Measurements from ENCODE around the gene BCL2L14.

GRCh38 chr12:12039897-12040296 lies 30.8 kb upstream of the BCL2L14 start:
- TF ChIP-seq CTCF (conservative IDR thresholded peaks at IDR 0.05; ENCODE audit: low read depth, low read length) = no peak
- TF ChIP-seq EZH2 (IDR thresholded peaks at IDR 0.05; ENCODE audit: borderline replicate concordance, low read depth, low read length, poor library complexity, severe bottlenecking) = no peak

All from A673 (cell line).